CD4-positive, alpha-beta T cell treated with Interferon alpha-2 for 1 hour (primary cell): ENCODE measurements around the gene GABRR2.

Experiments
- DNase-seq, 2 donors: peaks; one replicate each; pipeline ENCODE4 v3.0.0-alpha.2; 2020 to 2022

The GABRR2 gene

GRCh38 chr6:89290401-89291155, 24.5 kb downstream of the GABRR2 start:
- no peak for DNase-seq

GRCh38 chr6:89289710-89290109, 25.4 kb downstream of the GABRR2 start:
- no peak for DNase-seq

- no peak for DNase-seq
These were observed 27.6 kb downstream of the GABRR2 start for GRCh38 chr6:89287351-89288028.

GRCh38 chr6:89286516-89286915, 28.6 kb downstream of the GABRR2 start:
- no peak for DNase-seq

- no peak for DNase-seq
These were observed 29.9 kb downstream of the GABRR2 start for GRCh38 chr6:89284963-89285735.

- no peak for DNase-seq
These were observed 31.0 kb downstream of the GABRR2 start for GRCh38 chr6:89284081-89284480.

GRCh38 chr6:89282749-89283148, 32.4 kb downstream of the GABRR2 start:
- no peak for DNase-seq

GRCh38 chr6:89281779-89282246, 33.3 kb downstream of the GABRR2 start:
- peak; percentile 43 to 56 for DNase-seq

GRCh38 chr6:89278956-89279355, 36.1 kb downstream of the GABRR2 start:
- no peak for DNase-seq

- no peak for DNase-seq
These were observed 39.2 kb downstream of the GABRR2 start for GRCh38 chr6:89275900-89276299.

GRCh38 chr6:89273816-89274215, 41.3 kb downstream of the GABRR2 start:
- DNase-seq: no peak

GRCh38 chr6:89272596-89272995, 42.5 kb downstream of the GABRR2 start:
- no peak for DNase-seq

- DNase-seq: no peak
These were observed 44.0 kb downstream of the GABRR2 start for GRCh38 chr6:89270951-89271721.

- DNase-seq: no peak
These were observed 45.1 kb downstream of the GABRR2 start for GRCh38 chr6:89269981-89270380.

GRCh38 chr6:89269252-89269651, 45.8 kb downstream of the GABRR2 start:
- no peak for DNase-seq

GRCh38 chr6:89268776-89269175, 46.3 kb downstream of the GABRR2 start:
- no peak for DNase-seq

GRCh38 chr6:89267918-89268317, 47.2 kb downstream of the GABRR2 start:
- no peak for DNase-seq

- DNase-seq: no peak
These were observed 50.8 kb downstream of the GABRR2 start for GRCh38 chr6:89264296-89264695.

- no peak for DNase-seq
These were observed 54.3 kb downstream of the GABRR2 start for GRCh38 chr6:89260832-89261231.

- DNase-seq: no peak
These were observed 54.8 kb downstream of the GABRR2 start for GRCh38 chr6:89260310-89260709.

- no peak for DNase-seq
These were observed 56.2 kb downstream of the GABRR2 start for GRCh38 chr6:89258912-89259311.

- no peak for DNase-seq
These were observed 57.3 kb downstream of the GABRR2 start for GRCh38 chr6:89257781-89258180.

GRCh38 chr6:89257346-89257745, 57.8 kb downstream of the GABRR2 start:
- DNase-seq: no peak
